GM18873 (cell line): Measurements from ENCODE around the gene GALM.

ENCODE experiments used
- ATAC-seq: cut with Tn5 transposase; IDR thresholded peaks from one replicate; pipeline ENCODE4 v1.9.1; 2021; ENCODE audit warnings: mild to moderate bottlenecking, moderate library complexity, moderate number of reproducible peaks; ENCODE audit not compliant: unreplicated experiment, low FRiP score

GALM gene

DNA sequence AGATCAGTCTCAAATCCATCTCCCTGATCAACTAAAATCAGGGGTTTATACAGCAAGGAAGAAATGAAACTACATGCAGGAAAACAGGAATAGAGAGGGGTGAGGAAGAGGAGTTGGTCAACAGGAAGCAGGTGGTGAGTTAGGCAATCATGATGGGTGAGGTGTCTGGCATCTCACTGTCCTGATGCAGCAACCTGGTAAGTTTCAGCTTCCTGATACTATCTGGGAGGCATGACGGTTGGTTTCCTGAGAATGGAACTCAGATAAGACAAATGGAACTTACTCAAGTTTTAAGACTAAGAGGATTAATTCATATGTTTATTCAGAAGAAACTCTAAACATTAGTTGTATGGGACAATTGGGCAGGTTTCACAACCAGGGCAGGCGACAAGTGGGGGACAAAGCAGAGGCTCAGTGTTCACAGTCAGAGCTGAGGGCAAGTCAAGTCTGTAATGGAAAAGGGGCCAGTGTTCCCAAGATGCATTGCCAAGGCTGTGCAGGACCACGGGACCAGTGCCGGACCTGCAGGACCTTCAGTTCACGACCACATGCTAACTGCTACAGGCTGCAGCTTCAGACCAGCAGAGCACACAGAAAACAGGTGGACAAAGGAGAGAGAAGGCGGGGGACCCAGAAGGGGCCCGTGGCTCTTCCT lies 17.7 kb upstream of the GALM start:
- ATAC-seq = no peak

DNA sequence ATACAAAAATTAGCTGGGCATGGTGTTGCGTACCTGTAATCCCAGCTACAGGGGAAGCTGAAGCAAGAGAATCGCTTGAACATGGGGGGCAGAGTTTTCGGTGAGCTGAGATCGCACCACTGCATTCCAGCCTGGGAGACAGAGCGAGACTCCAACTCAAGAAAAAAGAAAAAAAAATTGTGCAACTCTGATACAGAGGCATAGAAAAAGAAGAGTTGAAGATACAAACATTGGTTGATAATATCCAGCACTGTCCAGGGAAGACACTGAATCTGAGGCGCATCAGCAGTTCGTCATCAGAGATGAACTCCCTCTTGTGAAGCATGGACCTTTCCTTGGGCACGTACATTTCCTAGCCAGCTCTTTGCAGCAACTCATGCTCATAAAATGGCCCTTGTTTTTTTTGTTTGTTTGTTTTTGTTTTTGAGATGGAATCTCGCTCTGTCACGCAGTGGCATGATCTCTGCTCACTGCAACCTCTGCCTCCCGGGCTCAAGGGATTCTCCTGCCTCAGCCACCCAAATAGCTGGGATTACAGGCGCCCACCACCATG lies 16.7 kb upstream of the GALM start:
- no peak for ATAC-seq

- ATAC-seq = no peak
Measured at GRCh38 chr2:38650012-38650411, 15.9 kb upstream of the GALM start.

DNA sequence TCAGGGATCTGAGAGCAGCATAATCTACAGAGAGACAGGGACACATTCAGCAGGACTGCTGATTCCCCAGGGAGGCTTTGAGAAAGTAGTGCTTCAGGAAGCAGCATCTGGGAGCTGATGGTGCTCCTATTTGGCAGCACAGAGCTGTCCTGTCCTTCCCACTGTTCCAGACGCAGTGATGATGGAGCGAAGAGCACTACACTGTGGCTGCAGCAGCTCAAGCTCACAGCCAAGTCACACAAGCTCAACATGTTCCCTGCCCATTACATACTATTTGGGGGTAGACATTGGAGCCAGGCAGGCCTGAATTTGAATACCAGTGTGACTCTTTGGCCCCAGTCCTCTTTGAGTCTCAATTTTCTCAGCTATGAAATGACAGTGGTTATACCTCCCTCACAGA lies 15.2 kb upstream of the GALM start:
- ATAC-seq = no peak

- ATAC-seq = no peak
Measured at GRCh38 chr2:38652431-38653273, 13.3 kb upstream of the GALM start.

DNA sequence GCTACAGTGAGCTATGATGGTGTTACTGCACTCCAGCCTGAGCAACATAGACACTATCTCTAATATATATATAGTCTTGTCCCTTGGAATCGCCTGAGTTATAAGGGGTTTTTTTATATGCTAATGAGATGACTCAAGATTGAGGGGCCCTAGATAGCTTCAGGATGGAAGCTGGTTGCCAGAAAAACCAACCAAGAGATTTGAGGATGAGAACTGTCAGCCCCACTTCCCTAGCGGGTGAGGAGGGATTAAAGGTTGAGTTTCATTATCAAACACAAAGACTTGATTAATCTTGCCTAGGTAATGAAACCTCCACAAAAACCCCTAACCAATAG lies 12.6 kb upstream of the GALM start:
- ATAC-seq = peak; percentile 19

- peak; percentile 51 for ATAC-seq
Measured at GRCh38 chr2:38653715-38654527, 12.0 kb upstream of the GALM start.

DNA sequence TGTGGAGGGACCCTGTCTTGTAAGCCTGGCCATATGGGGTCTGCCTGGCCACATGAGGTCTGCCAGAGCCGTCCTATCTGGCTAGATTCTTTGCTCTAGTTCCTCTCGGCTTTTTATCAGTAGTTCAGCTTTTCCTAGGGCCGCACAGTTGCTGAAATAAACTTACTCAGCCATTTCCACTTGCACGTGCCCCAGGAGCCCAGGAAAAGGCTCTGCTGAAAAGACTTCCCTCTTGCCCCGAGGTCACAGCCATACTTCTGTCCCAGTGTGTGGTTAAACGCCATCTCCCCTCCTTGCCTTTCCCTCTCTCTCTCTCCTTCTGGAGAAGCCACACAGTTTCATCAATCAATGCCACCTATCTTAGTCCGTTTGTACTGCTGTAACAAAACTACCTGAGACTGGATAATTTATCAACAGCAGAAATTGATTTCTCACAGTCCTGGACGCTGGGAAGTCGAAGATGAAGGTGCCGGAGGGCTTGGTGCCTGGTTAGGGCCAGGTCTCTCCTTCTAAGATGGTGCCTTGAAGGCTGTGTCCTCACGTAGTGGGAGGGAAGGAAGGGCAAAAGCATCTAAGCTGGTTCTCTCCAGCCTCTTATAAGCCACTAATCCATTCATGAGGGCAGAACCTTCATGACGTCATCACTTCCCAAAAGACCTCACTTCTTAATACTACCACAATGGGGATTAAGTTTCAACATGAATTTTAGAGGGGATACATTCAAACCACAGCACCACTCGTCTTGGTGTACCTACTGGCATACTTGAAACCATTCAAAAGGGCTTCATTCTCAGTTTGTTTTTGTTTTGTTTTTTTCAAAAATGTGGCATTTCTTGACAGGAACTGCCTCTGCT lies 11.2 kb upstream of the GALM start:
- ATAC-seq = no peak

- no peak for ATAC-seq
Measured at GRCh38 chr2:38655441-38655840, 10.5 kb upstream of the GALM start.

GRCh38 chr2:38656866-38657480 lies 8.9 kb upstream of the GALM start:
- no peak for ATAC-seq

GRCh38 chr2:38658613-38659012 lies 7.3 kb upstream of the GALM start:
- no peak for ATAC-seq

GRCh38 chr2:38659115-38659514 lies 6.8 kb upstream of the GALM start:
- no peak for ATAC-seq

- no peak for ATAC-seq
Measured at GRCh38 chr2:38660282-38660681, 5.6 kb upstream of the GALM start.

DNA sequence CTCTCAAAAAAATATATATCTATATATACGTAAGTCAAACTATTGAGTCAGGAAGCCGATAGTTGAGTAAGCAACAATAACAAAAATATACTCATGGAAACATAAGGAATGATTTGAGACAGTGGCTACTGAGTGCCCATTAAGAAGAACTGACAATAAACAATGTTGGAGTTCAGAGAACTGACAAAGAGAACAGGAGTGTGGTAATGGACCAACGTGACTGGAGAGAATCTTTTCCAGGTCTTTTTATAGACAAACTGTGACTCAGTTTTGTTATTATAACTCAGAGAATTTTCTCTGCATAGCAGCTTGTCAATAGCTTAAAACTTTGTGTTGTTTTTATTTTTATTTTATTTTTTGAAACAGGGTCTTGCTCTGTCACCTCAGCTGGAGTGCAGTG lies 4.6 kb upstream of the GALM start:
- no peak for ATAC-seq

DNA sequence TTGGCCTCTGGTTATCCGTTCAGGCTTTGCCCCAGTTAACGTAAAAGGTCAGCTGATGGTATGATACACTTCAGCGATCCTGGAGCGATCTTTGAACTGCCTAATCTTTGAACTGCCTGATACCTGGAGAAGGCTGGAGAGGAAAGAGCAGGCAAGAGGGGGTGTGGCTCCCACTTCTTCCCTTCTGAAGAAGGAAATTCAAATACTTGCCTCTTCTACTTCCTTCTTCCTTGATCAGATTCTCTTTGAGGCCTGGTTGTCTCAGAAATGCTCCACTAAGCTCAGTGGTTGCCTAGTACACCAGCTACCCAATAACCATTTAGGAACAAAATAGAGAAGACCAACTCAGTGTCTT lies 619 bp downstream of the GALM start:
- ATAC-seq = no peak

- ATAC-seq = no peak
Measured at GRCh38 chr2:38668092-38668491, 2.2 kb downstream of the GALM start.

DNA sequence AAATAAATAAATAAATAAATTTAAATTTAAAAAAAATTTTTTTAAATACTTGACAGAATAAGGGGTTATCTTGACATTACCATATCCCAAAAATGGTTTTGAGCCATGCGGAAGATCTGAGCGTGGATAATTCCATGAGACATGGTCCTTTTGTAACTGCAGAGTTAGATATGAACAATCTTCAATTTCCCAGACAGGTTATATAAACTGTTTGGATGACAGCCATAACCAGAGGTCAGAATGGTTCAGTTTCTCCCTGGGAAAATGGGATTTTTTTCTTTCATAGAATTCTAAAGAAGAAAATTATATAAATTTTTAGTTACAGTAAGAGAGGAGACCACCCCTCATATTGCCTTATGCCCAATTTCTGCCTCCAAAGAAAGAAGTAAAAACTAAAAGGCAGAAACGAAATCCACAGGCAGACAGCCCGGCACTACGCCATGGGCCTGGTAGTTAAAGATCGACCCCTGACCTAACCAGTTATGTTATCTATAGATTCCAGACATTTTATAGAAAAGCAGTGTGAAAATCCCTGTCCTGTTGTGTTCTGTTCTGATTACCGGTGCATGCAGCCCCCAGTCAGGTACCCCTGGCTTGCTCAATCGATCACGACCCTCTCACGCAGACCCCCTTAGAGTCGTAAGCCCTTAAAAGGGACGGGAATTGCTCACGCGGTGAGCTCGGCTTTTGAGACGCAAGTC lies 3.0 kb downstream of the GALM start:
- ATAC-seq = no peak

GRCh38 chr2:38671303-38671702 lies 5.4 kb downstream of the GALM start:
- ATAC-seq = no peak

- ATAC-seq = no peak
Measured at GRCh38 chr2:38671946-38672345, 6.0 kb downstream of the GALM start.
